Peyer's patch (tissue), 4 donors: ENCODE results near the gene FIZ1. TPM values are rescaled to one million over a fixed set of nuclear protein-coding genes. Genes with fewer than 3 reads are reported as not detected.

Experiments used
- DNase-seq, 3 donors: peaks; one replicate each; pipeline ENCODE4 v3.0.0-alpha.2; 2017 to 2019
- H3K27ac ChIP-seq, 4 donors: fragments of 200-600 bp; sonication (generic); one replicate each; pipeline ENCODE4 v1.5.1; 2016 to 2019
- H3K27me3 ChIP-seq, 2 donors: fragments of 200-600 bp; sonication (generic); one replicate each; pipeline ENCODE4 v1.5.1; 2019
- H3K36me3 ChIP-seq, 3 donors: fragments of 200-600 bp; sonication (generic); one replicate each; pipeline ENCODE4 v1.5.1; 2016 to 2019
- H3K4me1 ChIP-seq, 4 donors: fragments of 200-600 bp; sonication (generic); one replicate each; pipeline ENCODE4 v1.5.1; 2016 to 2019
- H3K4me3 ChIP-seq, 4 donors: fragments of 200-600 bp; sonication (generic); 1 replicate in 3 of 4; 2 replicates in 1 of 4; pipeline ENCODE4 v1.5.1; 2016 to 2019; ENCODE audit warnings: mild to moderate bottlenecking in 1 of 4
- H3K9me3 ChIP-seq, 4 donors: fragments of 200-600 bp; sonication (generic); one replicate each; pipeline ENCODE4 v1.5.1; 2016 to 2019; ENCODE audit warnings: mild to moderate bottlenecking in 1 of 4
- CTCF ChIP-seq, 6 experiments: fragments of 450-650 bp in 4 of 6; fragments of 200-600 bp in 2 of 6; sonication (generic) in 1 of 6; IDR thresholded peaks; one replicate each; pipeline ENCODE4 v1.5.1; 2017 to 2019; ENCODE audit warnings: antibody characterized with exemption in 6 of 6, mild to moderate bottlenecking in 3 of 6, moderate library complexity in 1 of 6
- POLR2A ChIP-seq, 2 donors: fragments of 450-650 bp; IDR thresholded peaks; one replicate each; pipeline ENCODE4 v1.5.1; 2017; ENCODE audit warnings: antibody characterized with exemption in 2 of 2, mild to moderate bottlenecking in 2 of 2, moderate library complexity in 2 of 2
- total RNA-seq, 4 donors: library from RNA; depleted of rRNA; stranded (reverse); fragments of >200 nt; gene quantifications; one replicate each; pipeline ENCODE4 v1.1.0, GENCODE V29; 2016

FIZ1 gene
- total RNA-seq, 4 donors from 2014 or later: 6.0 to 14.9 (median 12.0) TPM

- peaks cover 3 to 55% (median 28%) of the 10 kb centered on the region in 4 donors for H3K4me1 ChIP-seq
- TF ChIP-seq POLR2A (IDR thresholded peaks at IDR 0.05) (no peak), CTCF (IDR thresholded peaks at IDR 0.05) (no peak)
- no peaks in the 10 kb centered on the region for H3K9me3 ChIP-seq
- H3K27me3 ChIP-seq: no peaks in the 10 kb centered on the region
- no peak for DNase-seq
- no peak overlapping the region for H3K4me3 ChIP-seq
- H3K27ac ChIP-seq: peak overlapping the region in 1 of 4 donors; percentile 97
- peaks cover 0 to 10% (median 0%) of the 10 kb centered on the region in 3 donors for H3K36me3 ChIP-seq
Measured at GRCh38 chr19:55645512-55645881, 46.2 kb upstream of the FIZ1 start.

GRCh38 chr19:55644842-55645511 is 45.7 kb upstream of the FIZ1 start:
- TF ChIP-seq POLR2A (IDR thresholded peaks at IDR 0.05): no peak
- H3K4me1 ChIP-seq: peaks cover 3 to 60% (median 30%) of the 10 kb centered on the region in 4 donors
- peak overlapping the region in 1 of 4 donors; percentile 97 for H3K27ac ChIP-seq
- peak overlapping the region in 1 of 4 donors; percentile 92 for H3K4me3 ChIP-seq
- peak in 1 of 3 donors; percentile 40 for DNase-seq
- H3K27me3 ChIP-seq: no peaks in the 10 kb centered on the region
- H3K9me3 ChIP-seq: no peaks in the 10 kb centered on the region
- peaks cover 0 to 10% (median 0%) of the 10 kb centered on the region in 3 donors for H3K36me3 ChIP-seq

GRCh38 chr19:55644191-55644833 is 45.0 kb upstream of the FIZ1 start:
- Histone ChIP-seq H3K4me3 (peak overlapping the region; percentile 85 to 92 (median 88)), H3K4me1 (peaks cover 3 to 66% (median 29%) of the 10 kb centered on the region in 4 donors), H3K9me3 (no peaks in the 10 kb centered on the region), H3K36me3 (peaks cover 0 to 10% (median 0%) of the 10 kb centered on the region in 3 donors), H3K27ac (peak overlapping the region; percentile 84 to 97 (median 88)), H3K27me3 (no peaks in the 10 kb centered on the region)
- DNase-seq: no peak
- TF ChIP-seq POLR2A (IDR thresholded peaks at IDR 0.05) (no peak), CTCF (IDR thresholded peaks at IDR 0.05) (no peak)

GRCh38 chr19:55643887-55644176 is 44.5 kb upstream of the FIZ1 start:
- Histone ChIP-seq H3K4me3 (peak overlapping the region; percentile 85 to 92 (median 88)), H3K4me1 (peaks cover 3 to 62% (median 24%) of the 10 kb centered on the region in 4 donors), H3K27ac (peak overlapping the region; percentile 84 to 97 (median 88)), H3K36me3 (peaks cover 0 to 10% (median 0%) of the 10 kb centered on the region in 3 donors), H3K9me3 (no peaks in the 10 kb centered on the region), H3K27me3 (no peaks in the 10 kb centered on the region)
- TF ChIP-seq CTCF (IDR thresholded peaks at IDR 0.05): no peak
- no peak for TF ChIP-seq POLR2A (IDR thresholded peaks at IDR 0.05)
- peak in 1 of 3 donors; percentile 55 for DNase-seq

- TF ChIP-seq POLR2A (IDR thresholded peaks at IDR 0.05): peak in 1 of 2 donors; percentile 10
- TF ChIP-seq CTCF (IDR thresholded peaks at IDR 0.05): no peak
- no peaks in the 10 kb centered on the region for H3K9me3 ChIP-seq
- H3K27me3 ChIP-seq: no peaks in the 10 kb centered on the region
- DNase-seq: peak; percentile 77 to 90 (median 83)
- H3K4me1 ChIP-seq: peaks cover 3 to 58% (median 20%) of the 10 kb centered on the region in 4 donors
- H3K36me3 ChIP-seq: peaks cover 0 to 13% (median 0%) of the 10 kb centered on the region in 3 donors
- peak within 1 kb of the TSS; percentile 84 to 97 (median 88) for H3K27ac ChIP-seq
- H3K4me3 ChIP-seq: peak within 1 kb of the TSS; percentile 85 to 92 (median 88)
Measured at GRCh38 chr19:55643003-55643886, 43.9 kb upstream of the FIZ1 start, which contains the start of gene ZNF581. ZNF581 (plus strand) TSS chr19:55643649; CDS start chr19:55644572, 923 bp downstream.
